GM12891 (cell line): ENCODE data around the gene CSMD2.

ENCODE experiments used
- DNase-seq: peaks from one replicate; pipeline ENCODE4 v3.0.0; 2011; ENCODE audit warnings: low spot score; ENCODE audit not compliant: insufficient read length
- FAIRE-seq: peaks from 2 replicates; lab custom pipeline; 2011; peaks lifted over from hg19 to GRCh38; lab: Jason Lieb, UNC
- PAX5 ChIP-seq: IDR thresholded peaks from 2 replicates; pipeline ENCODE4 v1.6.1; 2011; ENCODE audit warnings: low read length, moderate library complexity, mild to moderate bottlenecking; ENCODE audit not compliant: insufficient read depth, severe bottlenecking
- POLR2A ChIP-seq: IDR thresholded peaks from 2 replicates; pipeline ENCODE4 v1.6.1; 2011; ENCODE audit warnings: low read depth, low read length, control low read depth
- POLR2AphosphoS5 ChIP-seq: IDR thresholded peaks from 2 replicates; pipeline ENCODE4 v1.6.1; 2011; ENCODE audit warnings: low read depth, low read length, control low read depth
- POU2F2 ChIP-seq: IDR thresholded peaks from 2 replicates; pipeline ENCODE4 v1.6.1; 2011; ENCODE audit warnings: low read depth, mild to moderate bottlenecking, control low read depth, low read length, moderate library complexity
- SPI1 ChIP-seq: IDR thresholded peaks from 2 replicates; pipeline ENCODE4 v1.6.1; 2011; ENCODE audit warnings: low read depth, low read length, control low read depth
- TAF1 ChIP-seq: IDR thresholded peaks from 2 replicates; pipeline ENCODE4 v1.6.1; 2011; ENCODE audit warnings: low read depth, low read length, control low read depth

Gene CSMD2

GRCh38 chr1:33473900-33474299 lies 691.1 kb downstream of the CSMD2 start:
- no peak for FAIRE-seq
- no peak for DNase-seq
- TF ChIP-seq POLR2A (no peak), PAX5 (no peak), POU2F2 (no peak), POLR2AphosphoS5 (no peak), SPI1 (no peak), TAF1 (no peak)

DNA sequence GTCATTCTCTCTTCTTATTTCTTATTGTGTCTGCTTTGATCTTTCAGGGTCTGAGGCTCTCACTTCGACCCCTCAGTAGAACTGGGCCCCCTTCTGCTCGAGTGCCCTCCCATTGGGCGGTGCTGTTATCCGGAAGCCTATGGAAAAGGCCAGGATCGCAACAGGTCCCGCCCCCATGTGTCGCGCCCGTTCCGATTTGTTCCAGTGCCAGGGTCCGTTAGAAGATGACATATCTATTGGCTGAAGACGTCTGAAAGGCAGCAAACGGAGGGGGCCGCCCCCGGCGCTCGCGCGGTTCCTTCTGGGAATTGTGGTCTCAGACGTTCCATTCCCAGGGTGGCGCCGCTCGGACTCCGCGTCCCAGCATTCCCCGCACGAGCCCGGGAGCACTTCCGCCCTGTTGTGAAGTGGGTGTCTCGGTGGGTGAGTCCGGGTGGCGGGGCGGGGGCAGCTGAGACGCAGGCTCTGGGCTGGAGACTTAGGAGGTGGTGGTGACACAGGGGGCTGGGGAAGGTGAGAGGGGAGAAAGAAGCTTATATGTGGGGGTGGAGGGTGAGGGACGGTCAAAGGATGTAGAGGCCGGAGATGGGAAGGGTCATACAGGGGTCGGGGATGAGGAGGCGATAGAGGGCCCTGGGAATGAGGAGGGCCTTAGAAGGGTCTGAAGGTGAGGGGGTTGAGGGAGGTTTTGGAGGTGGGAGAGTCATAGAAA lies 692.6 kb downstream of the CSMD2 start, which contains the start of gene ZSCAN20:
ZSCAN20 (plus strand) TSS at position 377 of the 712 bp plus-strand sequence. CDS start 6,644 bp downstream, outside the sequence.
- TF ChIP-seq PAX5 (no peak), SPI1 (peak; percentile 63), POU2F2 (no peak), POLR2A (no peak), TAF1 (no peak), POLR2AphosphoS5 (no peak)
- FAIRE-seq (peak; percentile 91), DNase-seq (peak; percentile 65)

DNA sequence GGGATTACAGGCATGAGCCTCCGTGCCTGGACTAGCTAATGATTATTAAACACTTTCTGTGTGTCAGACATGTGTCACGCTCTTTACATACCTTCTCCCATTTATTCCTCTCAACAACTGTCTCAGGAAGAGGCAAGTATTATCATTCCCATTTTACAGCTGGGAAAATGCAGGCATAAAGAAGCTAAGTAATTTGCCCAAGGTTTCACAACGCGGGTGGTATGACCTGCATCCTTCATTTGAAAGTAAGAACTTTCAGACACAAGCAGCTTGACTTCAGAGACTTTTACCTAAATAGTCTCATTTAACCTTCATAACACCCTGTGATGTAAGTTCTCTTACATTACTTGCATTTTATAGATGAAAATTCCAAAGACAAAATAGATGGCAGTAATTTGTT lies 693.6 kb downstream of the CSMD2 start:
- no peak for DNase-seq
- no peak for FAIRE-seq

GRCh38 chr1:33470495-33471012 lies 694.5 kb downstream of the CSMD2 start:
- DNase-seq (peak; percentile 48), FAIRE-seq (peak; percentile 89)
- TF ChIP-seq POLR2AphosphoS5 (no peak), TAF1 (no peak), POU2F2 (no peak), SPI1 (no peak), POLR2A (no peak), PAX5 (no peak)

More for the DNA sequence above, 693.6 kb downstream of the CSMD2 start:
- no peak for TF ChIP-seq SPI1

- TF ChIP-seq POLR2AphosphoS5 (no peak), TAF1 (no peak), POLR2A (no peak), PAX5 (no peak), SPI1 (no peak), POU2F2 (no peak)
- FAIRE-seq (no peak), DNase-seq (no peak)
Measured at GRCh38 chr1:33469691-33470090, 695.3 kb downstream of the CSMD2 start.

DNA sequence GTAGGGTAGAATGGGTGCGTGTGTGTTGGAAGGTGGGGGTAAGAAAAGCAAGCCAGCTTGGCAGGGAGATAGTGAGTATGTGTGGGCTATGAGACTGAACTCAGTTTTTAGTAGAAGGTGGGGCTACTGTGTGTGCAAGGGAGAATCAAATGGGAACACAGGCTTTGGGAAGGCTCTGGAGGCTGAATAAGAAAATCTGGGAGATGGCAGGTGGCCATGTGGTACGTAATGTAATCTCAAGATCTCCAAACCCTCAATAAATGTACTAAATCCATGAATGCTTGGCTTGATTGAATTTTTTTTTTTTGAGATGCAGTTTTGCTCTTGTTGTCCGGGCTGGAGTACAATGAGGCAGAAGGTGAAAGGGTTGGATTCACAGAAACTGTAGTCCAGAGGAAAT lies 696.1 kb downstream of the CSMD2 start:
- DNase-seq: no peak
- no peak for TF ChIP-seq SPI1
- TF ChIP-seq PAX5: no peak
- no peak for TF ChIP-seq POLR2AphosphoS5
- TF ChIP-seq POLR2A: no peak
- no peak for TF ChIP-seq TAF1
- TF ChIP-seq POU2F2: no peak
- no peak for FAIRE-seq

DNA sequence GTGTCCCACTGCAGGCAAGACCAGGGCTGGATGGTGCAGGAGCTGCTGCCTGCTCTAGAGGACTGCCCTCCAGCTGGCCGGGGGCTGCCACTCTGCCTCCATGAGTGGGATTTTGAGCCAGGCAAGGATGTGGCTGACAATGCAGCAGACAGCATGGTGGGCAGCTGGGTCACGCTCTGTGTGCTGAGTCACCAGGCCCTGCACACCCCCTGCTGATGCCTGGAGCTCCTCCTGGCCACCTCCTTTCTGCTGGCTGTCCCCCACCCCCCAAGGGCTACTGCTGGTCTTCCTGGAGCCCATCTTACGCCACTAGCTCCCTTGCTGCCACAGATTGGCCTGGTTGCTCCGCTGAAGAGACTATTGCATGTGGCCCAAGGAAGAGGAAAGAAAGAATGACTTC lies 696.5 kb downstream of the CSMD2 start:
- DNase-seq: no peak
- no peak for FAIRE-seq
- TF ChIP-seq POU2F2 (no peak), SPI1 (no peak), PAX5 (no peak), TAF1 (no peak), POLR2AphosphoS5 (no peak), POLR2A (no peak)

DNA sequence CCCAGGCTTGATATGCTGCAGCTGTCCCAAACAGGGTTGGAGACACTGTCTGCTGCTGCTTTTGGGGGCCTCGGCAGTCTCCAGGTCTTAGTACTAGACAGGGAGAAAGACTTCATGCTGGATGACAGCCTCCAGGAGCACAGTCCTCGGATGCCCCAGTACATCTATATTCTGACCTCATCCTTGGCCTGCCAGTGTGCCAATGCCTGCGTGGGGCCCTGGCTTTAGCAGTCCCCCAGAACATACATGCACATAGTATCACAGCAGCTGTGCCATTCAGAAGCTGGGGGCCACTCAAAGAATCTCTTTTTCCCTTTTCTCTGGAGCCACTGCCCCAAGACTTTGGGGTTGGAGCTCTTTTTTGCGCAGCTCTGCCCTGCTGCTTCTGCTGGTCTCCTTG lies 697.0 kb downstream of the CSMD2 start:
- TF ChIP-seq POLR2AphosphoS5 (no peak), SPI1 (no peak), PAX5 (no peak), POLR2A (no peak), POU2F2 (no peak), TAF1 (no peak)
- DNase-seq: no peak

GRCh38 chr1:33466159-33466558 lies 698.9 kb downstream of the CSMD2 start:
- TF ChIP-seq SPI1: no peak
- TF ChIP-seq POLR2AphosphoS5: no peak
- no peak for TF ChIP-seq POLR2A
- no peak for TF ChIP-seq POU2F2
- no peak for TF ChIP-seq PAX5
- no peak for TF ChIP-seq TAF1
- DNase-seq: no peak
- FAIRE-seq: no peak

More for the DNA sequence above, 697.0 kb downstream of the CSMD2 start:
- no peak for FAIRE-seq

DNA sequence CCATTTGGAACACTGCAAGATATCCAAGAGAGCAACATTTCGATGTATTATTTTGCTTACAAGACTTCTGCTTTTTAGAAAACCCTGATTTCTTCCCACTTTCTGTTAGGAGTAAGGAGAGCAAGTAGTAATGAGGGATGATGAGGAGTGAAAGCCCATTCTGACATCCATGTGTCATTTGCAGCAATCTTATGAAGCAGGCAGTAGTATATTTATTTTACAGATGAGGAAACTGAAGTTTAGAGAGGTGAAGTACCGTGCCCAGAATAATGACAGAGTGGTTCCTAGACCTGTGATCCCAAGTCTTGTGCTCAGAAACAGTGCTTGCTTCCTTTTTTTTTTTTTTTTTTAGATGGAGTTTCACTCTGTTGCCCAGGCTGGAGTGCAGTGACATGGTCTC lies 699.7 kb downstream of the CSMD2 start:
- peak; percentile 26 for FAIRE-seq
- no peak for TF ChIP-seq SPI1
- TF ChIP-seq POLR2AphosphoS5: no peak
- TF ChIP-seq POU2F2: no peak
- TF ChIP-seq TAF1: no peak
- TF ChIP-seq POLR2A: no peak
- TF ChIP-seq PAX5: no peak
- DNase-seq: no peak
